HK-2 (cell line): ENCODE data around the gene CHRM3.

Source experiments
- DNase-seq: peaks from one replicate; pipeline ENCODE4 v3.0.0-alpha.2; 2018; ENCODE audit not compliant: unreplicated experiment

Gene CHRM3

GRCh38 chr1:239413916-239414315 is 27.5 kb downstream of the CHRM3 start:
- DNase-seq: no peak

DNA sequence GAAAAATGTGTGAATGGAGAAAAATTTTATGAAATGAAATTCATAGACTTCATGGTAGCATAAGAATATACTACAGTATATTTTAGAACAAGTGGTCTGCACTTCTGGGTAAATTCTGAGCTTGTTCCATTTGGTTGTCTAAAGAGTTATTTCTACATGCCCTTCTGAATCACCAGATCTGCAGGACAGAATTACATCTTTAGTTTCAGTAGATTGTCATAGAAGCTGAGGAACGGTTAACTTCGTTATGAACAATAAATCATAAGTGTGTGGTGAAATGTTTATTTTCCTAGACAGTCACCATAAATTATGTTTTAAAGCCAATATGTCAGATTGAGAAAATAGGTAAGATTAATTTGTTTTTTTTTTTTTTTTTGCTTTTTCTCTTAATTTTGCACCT is 30.9 kb downstream of the CHRM3 start:
- DNase-seq: no peak

DNA sequence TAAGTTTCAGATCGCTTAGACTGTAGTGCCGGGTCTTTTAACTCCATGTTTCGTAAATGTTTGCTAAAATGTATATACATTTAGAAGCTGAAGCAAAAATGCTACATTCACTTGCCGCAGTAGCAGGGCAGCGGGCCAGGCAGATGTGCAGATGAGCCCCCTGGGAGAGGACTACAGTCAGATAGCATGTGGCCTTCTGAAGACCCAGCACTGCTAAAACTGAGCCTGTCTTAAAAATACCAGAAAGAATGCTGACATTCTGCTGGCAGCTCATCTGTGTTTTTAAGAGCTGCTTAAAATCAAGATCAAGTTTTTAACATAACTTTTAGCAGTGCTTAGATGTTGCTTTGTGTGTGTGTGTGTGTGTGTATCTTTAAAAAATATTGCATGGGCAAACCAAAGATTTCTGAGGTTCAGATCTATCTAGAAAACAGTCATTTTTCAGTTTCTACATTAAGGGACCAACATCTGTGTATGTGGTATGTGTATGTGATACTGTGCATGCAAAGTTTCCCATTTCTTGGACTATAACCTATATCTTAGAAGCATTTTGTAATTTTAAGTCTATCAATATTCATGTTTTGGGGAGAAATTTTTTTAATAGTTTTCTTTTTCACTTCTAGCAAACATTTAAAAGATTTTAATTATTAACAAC is 31.7 kb downstream of the CHRM3 start:
- no peak for DNase-seq

DNA sequence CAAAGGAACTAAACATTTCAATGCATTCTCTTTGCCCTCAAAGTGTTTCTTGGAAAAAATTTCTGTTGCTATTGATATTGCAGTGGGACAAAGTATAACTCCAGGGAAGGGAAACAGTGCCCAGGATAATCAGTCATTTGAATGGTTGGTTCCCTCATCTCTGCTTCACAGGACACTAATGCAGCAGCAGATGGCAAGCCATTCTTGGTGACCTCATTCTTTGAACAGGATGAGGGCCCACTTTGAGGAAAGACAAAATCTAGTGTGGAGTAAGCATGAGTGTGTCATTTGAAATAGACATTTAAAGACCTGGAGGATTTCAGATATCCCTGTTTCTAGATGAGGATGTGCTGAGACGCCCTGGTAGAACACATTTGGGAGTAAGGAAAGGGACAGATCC is 32.3 kb downstream of the CHRM3 start:
- no peak for DNase-seq

DNA sequence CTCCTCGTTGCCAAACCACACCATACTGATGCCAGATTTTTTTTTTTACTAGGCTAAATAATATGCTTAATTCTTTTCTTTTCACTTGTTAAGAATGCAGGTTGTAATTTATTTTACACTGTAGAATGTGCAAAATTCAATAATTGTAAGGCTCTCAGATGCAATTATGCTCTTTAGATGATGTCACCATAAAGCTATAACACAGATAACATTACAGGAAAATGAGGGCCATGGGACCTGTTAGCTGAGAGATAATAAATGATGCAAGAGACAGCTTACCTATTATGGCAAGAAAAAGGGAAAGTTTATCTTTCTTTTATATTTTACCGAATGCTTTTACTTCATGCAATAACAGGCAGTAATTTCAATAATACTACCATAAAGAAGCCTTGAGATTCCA is 35.4 kb downstream of the CHRM3 start:
- no peak for DNase-seq

DNA sequence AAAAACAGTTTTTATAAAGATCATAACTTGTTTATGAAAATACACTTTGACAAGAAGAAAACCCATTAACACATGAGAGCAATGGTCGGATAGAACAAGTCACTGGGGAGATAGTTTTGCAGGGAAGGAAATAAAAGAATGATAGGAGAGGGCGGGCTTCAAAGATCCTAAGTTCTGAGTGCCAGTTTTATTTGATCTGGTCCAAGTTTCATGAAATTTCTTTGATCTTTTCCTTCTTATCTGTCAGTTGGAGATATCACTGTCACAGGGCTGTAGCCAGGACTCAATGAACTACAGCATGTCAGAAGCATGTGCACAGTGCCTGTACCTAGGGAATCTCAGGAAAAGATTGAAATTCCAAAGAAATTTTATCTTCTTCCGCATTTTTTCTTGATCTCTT is 36.5 kb downstream of the CHRM3 start:
- DNase-seq: no peak

DNA sequence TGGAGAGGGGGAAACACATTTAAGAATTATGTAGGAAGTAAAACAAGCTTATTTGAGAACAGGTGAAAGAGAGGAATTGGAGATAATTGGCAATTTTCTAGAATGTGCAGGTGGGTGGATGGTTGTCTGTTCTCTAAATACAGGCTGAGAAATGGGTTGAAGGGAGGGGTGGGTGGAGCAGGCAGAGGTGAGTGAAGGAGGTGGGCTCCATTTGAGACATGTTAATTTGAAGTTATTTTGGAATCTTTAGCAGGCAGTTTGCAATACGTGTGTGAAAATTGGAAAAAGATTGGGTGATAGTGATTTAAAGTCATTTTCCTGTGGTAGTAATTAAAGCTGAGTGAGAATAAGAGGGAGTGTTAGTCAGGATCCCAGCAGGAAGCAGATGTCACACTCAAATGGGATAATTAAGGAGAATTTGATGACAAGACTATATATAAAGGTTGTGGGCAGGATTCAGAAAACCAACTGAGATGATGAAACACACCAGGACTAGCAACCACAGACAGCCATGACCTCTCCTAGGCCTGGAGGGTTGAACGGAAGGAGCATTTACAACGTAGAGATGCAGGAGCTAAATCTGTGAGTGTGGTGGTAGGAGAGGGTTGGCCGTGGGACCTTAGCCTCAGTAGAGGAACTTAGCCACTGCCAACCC is 40.6 kb downstream of the CHRM3 start:
- no peak for DNase-seq

GRCh38 chr1:239427712-239428111 is 41.3 kb downstream of the CHRM3 start:
- DNase-seq: no peak

- no peak for DNase-seq
Observed at GRCh38 chr1:239428120-239428710, 41.8 kb downstream of the CHRM3 start.

GRCh38 chr1:239429163-239429562 is 42.8 kb downstream of the CHRM3 start:
- DNase-seq: no peak

- DNase-seq: no peak
Observed at GRCh38 chr1:239432255-239432654, 45.9 kb downstream of the CHRM3 start.

GRCh38 chr1:239434181-239434580 is 47.8 kb downstream of the CHRM3 start:
- DNase-seq: no peak
